Activated CD8-positive, alpha-beta memory T cell treated with anti-CD3 and anti-CD28 coated beads for 48 hours (primary cell): Measurements from ENCODE around the gene ADM2.

Experiments used
- DNase-seq, 3 experiments: peaks; one replicate each; pipeline ENCODE4 v3.0.0-alpha.2; 2020; ENCODE audit warnings: low read depth in 2 of 3, low spot score in 2 of 3

ADM2 gene

GRCh38 chr22:50467341-50467740 lies 14.0 kb upstream of the ADM2 start:
- no peak for DNase-seq

GRCh38 chr22:50467773-50468440 lies 13.4 kb upstream of the ADM2 start:
- DNase-seq = no peak

- no peak for DNase-seq
Observed at GRCh38 chr22:50468626-50469025, 12.7 kb upstream of the ADM2 start.

GRCh38 chr22:50469377-50470305 lies 11.7 kb upstream of the ADM2 start:
- DNase-seq = peak; percentile 79 to 96 (median 81)

- no peak for DNase-seq
Observed at GRCh38 chr22:50470491-50470890, 10.9 kb upstream of the ADM2 start.

GRCh38 chr22:50471197-50471847 lies 10.0 kb upstream of the ADM2 start:
- no peak for DNase-seq

- DNase-seq = no peak
Observed at GRCh38 chr22:50471962-50472361, 9.4 kb upstream of the ADM2 start.

- no peak for DNase-seq
Observed at GRCh38 chr22:50473088-50473487, 8.3 kb upstream of the ADM2 start.

- DNase-seq = no peak
Observed at GRCh38 chr22:50473855-50474671, 7.3 kb upstream of the ADM2 start.

GRCh38 chr22:50474710-50475651 lies 6.4 kb upstream of the ADM2 start, which contains the start of gene SBF1:
TSS of gene SBF1 (minus strand) at chr22:50475035. CDS start at chr22:50474840, 195 bp downstream.
- DNase-seq = peak; percentile 73 to 76 (median 74)

GRCh38 chr22:50475652-50476002 lies 5.7 kb upstream of the ADM2 start:
- no peak for DNase-seq

GRCh38 chr22:50476868-50477267 lies 4.5 kb upstream of the ADM2 start:
- no peak for DNase-seq

GRCh38 chr22:50477923-50478322 lies 3.4 kb upstream of the ADM2 start:
- DNase-seq = no peak

GRCh38 chr22:50479721-50480120 lies 1.6 kb upstream of the ADM2 start:
- DNase-seq = no peak

- no peak for DNase-seq
Observed at GRCh38 chr22:50481045-50481439, 301 bp upstream of the ADM2 start.

GRCh38 chr22:50482107-50483074 lies 1.0 kb downstream of the ADM2 start:
- DNase-seq = no peak

GRCh38 chr22:50483106-50483505 lies 1.8 kb downstream of the ADM2 start:
- no peak for DNase-seq

GRCh38 chr22:50483556-50483955 lies 2.2 kb downstream of the ADM2 start:
- no peak for DNase-seq
